ENCODE data around the gene OR6P1.

The OR6P1 gene

DNA sequence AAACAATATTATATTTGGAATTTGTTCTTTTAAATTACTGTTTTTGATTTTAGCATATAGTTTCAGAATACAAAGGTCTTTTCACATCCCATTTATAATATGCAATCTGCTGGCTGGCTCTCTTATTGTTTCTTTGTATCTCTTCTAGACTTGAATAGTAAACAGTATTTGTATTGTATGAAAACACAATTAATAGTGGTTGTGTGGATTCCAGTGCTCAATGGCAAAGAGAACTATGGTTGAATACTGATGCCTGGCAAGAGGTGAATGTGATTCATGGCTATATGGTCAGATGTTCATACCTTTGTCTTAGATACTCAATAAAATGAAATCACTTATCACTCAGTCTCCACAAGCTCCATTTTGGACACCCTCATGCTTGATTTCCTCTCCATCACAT is 53.4 kb downstream of the OR6P1 start:
- no peak for TF ChIP-seq SIN3A (IDR thresholded peaks at IDR 0.05; ENCODE audit: borderline replicate concordance, insufficient read depth, low read length)
- no peak for TF ChIP-seq POLR2AphosphoS5 (IDR thresholded peaks at IDR 0.05; ENCODE audit: low read depth, low read length)
- TF ChIP-seq, protein P1, sequence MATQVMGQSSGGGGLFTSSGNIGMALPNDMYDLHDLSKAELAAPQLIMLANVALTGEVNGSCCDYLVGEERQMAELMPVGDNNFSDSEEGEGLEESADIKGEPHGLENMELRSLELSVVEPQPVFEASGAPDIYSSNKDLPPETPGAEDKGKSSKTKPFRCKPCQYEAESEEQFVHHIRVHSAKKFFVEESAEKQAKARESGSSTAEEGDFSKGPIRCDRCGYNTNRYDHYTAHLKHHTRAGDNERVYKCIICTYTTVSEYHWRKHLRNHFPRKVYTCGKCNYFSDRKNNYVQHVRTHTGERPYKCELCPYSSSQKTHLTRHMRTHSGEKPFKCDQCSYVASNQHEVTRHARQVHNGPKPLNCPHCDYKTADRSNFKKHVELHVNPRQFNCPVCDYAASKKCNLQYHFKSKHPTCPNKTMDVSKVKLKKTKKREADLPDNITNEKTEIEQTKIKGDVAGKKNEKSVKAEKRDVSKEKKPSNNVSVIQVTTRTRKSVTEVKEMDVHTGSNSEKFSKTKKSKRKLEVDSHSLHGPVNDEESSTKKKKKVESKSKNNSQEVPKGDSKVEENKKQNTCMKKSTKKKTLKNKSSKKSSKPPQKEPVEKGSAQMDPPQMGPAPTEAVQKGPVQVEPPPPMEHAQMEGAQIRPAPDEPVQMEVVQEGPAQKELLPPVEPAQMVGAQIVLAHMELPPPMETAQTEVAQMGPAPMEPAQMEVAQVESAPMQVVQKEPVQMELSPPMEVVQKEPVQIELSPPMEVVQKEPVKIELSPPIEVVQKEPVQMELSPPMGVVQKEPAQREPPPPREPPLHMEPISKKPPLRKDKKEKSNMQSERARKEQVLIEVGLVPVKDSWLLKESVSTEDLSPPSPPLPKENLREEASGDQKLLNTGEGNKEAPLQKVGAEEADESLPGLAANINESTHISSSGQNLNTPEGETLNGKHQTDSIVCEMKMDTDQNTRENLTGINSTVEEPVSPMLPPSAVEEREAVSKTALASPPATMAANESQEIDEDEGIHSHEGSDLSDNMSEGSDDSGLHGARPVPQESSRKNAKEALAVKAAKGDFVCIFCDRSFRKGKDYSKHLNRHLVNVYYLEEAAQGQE (IDR thresholded peaks at IDR 0.05; ENCODE audit: insufficient read depth in 1 of 2, low read depth in 2 of 2, low read length in 2 of 2) = no peak
- no peak for TF ChIP-seq TAF1 (IDR thresholded peaks at IDR 0.05; ENCODE audit: borderline replicate concordance, insufficient read depth, low read length)
- TF ChIP-seq FOXP2 (optimal IDR thresholded peaks at IDR 0.05; ENCODE audit: borderline replicate concordance, extremely low read depth, extremely low read length, insufficient read depth) = no peak
